ENCODE data around the gene TTC23.
"Not testable (repeated sequence)": the region's sequence is repeated elsewhere in the genome, so short reads cannot be mapped to it uniquely, and the experiment has no call there.

Gene TTC23

DNA sequence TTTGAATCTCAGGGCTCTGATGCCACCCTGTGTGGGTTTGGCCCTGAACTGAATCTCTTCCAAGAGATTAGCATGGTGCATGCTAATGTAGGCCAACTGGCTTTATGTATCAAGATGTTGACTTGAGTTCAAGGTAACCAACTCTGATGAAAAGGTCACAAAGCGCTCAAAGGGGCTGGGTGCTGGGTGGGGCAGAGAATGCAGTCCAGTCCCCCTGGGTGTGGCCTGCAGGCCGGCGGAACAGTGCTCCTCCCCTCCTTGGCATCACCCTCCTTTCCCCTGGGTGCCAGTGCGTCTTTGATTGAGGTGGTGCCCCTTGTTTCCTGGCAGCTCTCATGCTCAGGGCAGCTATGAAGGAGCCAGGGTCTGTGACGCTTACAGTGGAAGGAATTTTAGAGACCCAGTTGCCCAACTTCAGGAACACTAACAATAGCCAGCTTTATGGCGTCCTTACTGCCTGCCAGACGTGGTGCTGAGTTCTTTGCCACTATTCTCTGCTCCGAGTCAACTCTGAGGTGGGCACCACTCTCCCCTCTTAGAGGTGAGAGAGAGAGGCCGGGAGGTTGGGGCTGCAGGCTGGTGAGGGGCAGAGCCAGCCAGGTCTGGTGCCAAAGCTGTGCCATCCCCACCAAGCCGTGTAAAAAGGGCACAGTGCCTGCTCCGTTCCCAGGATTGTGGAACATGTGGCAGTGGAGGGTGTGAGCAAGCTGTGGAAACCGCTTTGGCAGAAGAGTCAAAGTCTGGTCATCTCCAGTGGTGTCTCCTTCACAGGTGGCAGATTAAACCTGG is 134.7 kb downstream of the TTC23 start:
- TF ChIP-seq, protein P1, sequence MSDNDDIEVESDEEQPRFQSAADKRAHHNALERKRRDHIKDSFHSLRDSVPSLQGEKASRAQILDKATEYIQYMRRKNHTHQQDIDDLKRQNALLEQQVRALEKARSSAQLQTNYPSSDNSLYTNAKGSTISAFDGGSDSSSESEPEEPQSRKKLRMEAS (IDR thresholded peaks at IDR 0.05; ENCODE audit: low read depth, low read length) = no peak
- TF ChIP-seq MYC (IDR thresholded peaks at IDR 0.05; ENCODE audit: low read depth, low read length) = no peak
- TF ChIP-seq, protein P2, sequence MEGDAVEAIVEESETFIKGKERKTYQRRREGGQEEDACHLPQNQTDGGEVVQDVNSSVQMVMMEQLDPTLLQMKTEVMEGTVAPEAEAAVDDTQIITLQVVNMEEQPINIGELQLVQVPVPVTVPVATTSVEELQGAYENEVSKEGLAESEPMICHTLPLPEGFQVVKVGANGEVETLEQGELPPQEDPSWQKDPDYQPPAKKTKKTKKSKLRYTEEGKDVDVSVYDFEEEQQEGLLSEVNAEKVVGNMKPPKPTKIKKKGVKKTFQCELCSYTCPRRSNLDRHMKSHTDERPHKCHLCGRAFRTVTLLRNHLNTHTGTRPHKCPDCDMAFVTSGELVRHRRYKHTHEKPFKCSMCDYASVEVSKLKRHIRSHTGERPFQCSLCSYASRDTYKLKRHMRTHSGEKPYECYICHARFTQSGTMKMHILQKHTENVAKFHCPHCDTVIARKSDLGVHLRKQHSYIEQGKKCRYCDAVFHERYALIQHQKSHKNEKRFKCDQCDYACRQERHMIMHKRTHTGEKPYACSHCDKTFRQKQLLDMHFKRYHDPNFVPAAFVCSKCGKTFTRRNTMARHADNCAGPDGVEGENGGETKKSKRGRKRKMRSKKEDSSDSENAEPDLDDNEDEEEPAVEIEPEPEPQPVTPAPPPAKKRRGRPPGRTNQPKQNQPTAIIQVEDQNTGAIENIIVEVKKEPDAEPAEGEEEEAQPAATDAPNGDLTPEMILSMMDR (IDR thresholded peaks at IDR 0.05; ENCODE audit: low read depth, low read length) = no peak
- TF ChIP-seq POLR2A (IDR thresholded peaks at IDR 0.05; ENCODE audit: extremely low read depth, insufficient read length) = no peak
- no peak for DNase-seq (ENCODE audit: low read depth)

DNA sequence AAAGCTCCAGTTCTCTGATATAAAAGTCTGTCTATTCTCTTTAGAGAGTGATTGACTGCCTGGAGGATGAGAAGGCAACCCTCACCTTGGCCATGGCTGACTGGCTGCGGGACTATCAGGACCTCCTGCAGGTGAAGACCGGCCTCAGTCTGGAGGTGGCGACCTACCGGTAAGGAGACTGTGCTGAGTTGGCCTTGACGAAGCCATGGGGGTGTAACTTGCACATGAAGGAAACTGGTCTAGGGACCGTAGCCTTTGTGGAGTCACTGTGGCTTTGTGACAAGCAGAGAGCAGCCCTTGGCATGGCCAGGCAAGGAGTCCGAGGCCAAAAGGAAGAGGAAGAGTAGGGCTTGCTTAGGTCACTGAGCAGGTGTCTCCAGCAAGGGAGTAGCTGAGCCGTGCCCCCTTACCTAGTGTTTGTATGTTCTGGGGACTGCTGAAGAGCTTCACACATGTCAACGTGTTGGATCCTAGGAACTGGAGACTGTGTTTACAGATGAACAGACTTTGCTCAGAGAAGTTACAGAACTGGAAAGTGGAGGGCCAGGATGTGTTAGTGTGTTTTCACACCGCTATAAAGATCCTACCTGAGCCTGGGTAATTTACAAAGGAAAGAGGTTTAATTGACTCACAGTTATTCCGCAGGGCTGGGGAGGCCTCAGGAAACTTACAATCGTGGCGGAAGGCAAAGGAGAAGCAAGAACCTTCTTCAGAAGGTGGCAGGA is 135.7 kb downstream of the TTC23 start:
- no peak for DNase-seq (ENCODE audit: low read depth)
- no peak overlapping the region for H3K4me3 ChIP-seq (ENCODE audit: low read depth, low read length)
- TF ChIP-seq, protein P1 (IDR thresholded peaks at IDR 0.05; ENCODE audit: low read depth, low read length) = no peak
- TF ChIP-seq, protein P2 (IDR thresholded peaks at IDR 0.05; ENCODE audit: low read depth, low read length) = no peak
- no peak for TF ChIP-seq POLR2A (IDR thresholded peaks at IDR 0.05; ENCODE audit: extremely low read depth, insufficient read length)
- no peak for TF ChIP-seq MYC (IDR thresholded peaks at IDR 0.05; ENCODE audit: low read depth, low read length)

More for the DNA sequence above, 134.7 kb downstream of the TTC23 start:
- H3K4me3 ChIP-seq (ENCODE audit: low read depth, low read length) = no peak overlapping the region

DNA sequence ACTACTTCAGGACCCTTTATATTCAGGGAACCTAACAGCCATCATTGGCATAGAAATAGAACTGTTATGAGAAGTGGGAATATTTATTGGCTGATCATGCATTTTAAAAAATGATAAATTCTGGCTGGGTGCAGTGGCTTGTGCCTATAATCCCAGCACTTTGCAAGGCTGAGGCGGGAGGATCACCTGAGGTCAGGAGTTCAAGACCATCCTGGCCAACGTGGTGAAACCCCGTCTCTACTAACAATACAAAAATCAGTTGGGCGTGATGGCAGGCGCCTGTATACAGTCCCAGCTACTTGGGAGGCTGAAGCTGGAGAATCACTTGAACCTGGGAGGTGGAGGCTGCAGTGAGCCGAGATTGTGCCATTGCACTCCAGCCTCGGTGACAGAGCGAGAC is 137.7 kb downstream of the TTC23 start:
- DNase-seq (ENCODE audit: low read depth); H3K4me3 ChIP-seq (ENCODE audit: low read depth, low read length): not testable (repeated sequence)

DNA sequence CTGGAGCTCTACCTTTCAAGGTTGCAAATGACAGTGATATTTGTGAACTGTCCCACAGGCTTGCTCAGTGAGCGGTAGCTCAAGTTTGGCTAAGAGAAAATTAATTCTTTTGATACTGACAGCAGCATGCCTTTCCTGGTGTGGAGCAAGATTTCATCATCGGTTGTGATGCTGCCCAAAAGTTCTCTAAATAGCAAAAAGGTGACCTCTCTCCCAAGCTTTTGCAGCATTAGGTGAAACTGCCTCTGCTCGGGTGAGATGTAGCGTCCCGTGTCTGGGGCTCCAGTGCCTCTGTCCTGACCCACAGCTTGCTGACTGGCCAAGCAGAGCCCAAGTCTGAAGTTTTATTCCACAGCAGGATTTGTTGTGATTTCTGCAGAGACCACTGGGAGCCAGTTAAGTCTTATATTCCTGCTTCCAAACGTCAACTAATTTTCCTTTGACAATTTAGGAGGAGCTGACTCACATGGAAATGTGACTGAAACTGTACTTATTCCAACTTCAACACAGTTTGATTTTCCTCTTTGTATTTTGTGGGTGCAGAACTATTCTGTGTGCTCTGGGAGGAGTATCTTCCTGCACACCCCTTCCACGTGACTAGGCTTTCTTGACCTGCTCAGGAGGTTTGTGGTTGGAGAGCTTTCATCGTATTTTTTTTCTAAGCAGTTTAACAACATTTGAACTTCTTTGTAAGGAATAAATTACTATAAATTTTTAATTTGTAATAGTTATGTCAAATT is 138.6 kb downstream of the TTC23 start:
- no peak for DNase-seq (ENCODE audit: low read depth)
- H3K4me3 ChIP-seq (ENCODE audit: low read depth, low read length) = no peak overlapping the region
- TF ChIP-seq, protein P1 (IDR thresholded peaks at IDR 0.05; ENCODE audit: low read depth, low read length) = no peak
- TF ChIP-seq POLR2A (IDR thresholded peaks at IDR 0.05; ENCODE audit: extremely low read depth, insufficient read length) = no peak
- TF ChIP-seq MYC (IDR thresholded peaks at IDR 0.05; ENCODE audit: low read depth, low read length) = no peak
- TF ChIP-seq, protein P2 (IDR thresholded peaks at IDR 0.05; ENCODE audit: low read depth, low read length) = no peak

DNA sequence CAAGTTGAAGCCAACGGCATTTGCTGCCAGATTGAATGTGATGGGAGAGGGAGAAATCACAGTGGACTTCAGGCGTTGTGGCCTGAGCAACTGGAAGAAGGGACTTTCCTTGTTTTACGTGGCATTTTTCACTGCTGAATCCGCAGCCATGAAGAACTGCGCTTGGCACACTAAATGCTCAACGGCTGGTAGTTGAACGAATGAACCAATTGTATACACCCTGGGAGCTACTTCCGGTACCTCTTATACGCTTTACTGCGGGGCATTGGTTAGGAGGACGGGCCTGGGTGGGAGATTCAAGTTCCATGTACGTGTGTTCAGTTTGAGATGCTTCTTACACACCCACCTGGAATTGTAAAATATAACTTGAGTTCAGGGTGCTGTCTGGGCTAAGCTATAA is 139.3 kb downstream of the TTC23 start:
- TF ChIP-seq POLR2A (IDR thresholded peaks at IDR 0.05; ENCODE audit: extremely low read depth, insufficient read length) = no peak
- TF ChIP-seq, protein P2 (IDR thresholded peaks at IDR 0.05; ENCODE audit: low read depth, low read length) = no peak
- TF ChIP-seq, protein P1 (IDR thresholded peaks at IDR 0.05; ENCODE audit: low read depth, low read length) = no peak
- TF ChIP-seq MYC (IDR thresholded peaks at IDR 0.05; ENCODE audit: low read depth, low read length) = no peak
- H3K4me3 ChIP-seq (ENCODE audit: low read depth, low read length) = no peak overlapping the region
- no peak for DNase-seq (ENCODE audit: low read depth)

DNA sequence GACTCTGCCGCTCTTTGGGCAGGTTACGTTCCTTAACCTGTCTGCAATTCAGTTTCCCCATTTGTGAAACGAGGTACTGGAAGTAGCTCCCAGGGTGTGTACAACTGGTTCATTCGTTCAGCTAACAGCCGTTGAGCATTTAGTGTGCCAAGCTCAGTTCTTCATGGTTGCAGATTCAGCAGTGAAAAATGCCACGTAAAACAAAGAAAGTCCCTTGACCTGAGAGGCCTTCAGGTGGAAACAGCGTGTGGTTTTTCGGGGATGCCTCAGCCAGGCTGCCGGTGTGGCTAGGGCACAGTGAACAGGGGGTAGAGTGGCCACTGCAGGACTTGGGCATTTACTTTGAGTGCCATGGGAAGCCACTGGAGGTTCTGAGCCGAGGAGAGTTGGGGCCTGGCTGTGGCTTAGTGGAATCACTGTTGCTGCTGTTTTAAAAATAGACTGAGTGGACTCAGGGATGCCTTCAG is 139.8 kb downstream of the TTC23 start:
- DNase-seq (ENCODE audit: low read depth) = no peak
- no peak for TF ChIP-seq POLR2A (IDR thresholded peaks at IDR 0.05; ENCODE audit: extremely low read depth, insufficient read length)
- TF ChIP-seq, protein P1 (IDR thresholded peaks at IDR 0.05; ENCODE audit: low read depth, low read length) = no peak
- no peak for TF ChIP-seq MYC (IDR thresholded peaks at IDR 0.05; ENCODE audit: low read depth, low read length)
- TF ChIP-seq, protein P2 (IDR thresholded peaks at IDR 0.05; ENCODE audit: low read depth, low read length) = no peak
- no peak overlapping the region for H3K4me3 ChIP-seq (ENCODE audit: low read depth, low read length)
